OCI-LY7 (cell line): ENCODE results near the gene TRIP13. TPM values are rescaled to one million over a fixed set of nuclear protein-coding genes. Genes with fewer than 3 reads are reported as not detected.

ENCODE experiments used
- BruUV-seq: library from RNA; stranded (reverse); fragments of 400-500 nt; replicated peaks from 2 replicates; lab custom pipeline; 2021; lab: Mats Ljungman, UMichigan
- CTCF ChIA-PET: fragments of 300-600 bp; sonication (Branson Sonifier 250); formaldehyde crosslinking; loops from one replicate; lab custom pipeline; 2022; ENCODE audit warnings: antibody characterized with exemption; ENCODE audit not compliant: unreplicated experiment; lab: Charles Lee
- POLR2A ChIA-PET: fragments of 300-600 bp; sonication (Branson Sonifier 250); formaldehyde crosslinking; loops from one replicate; lab custom pipeline; 2022; ENCODE audit warnings: antibody characterized with exemption; lab: Charles Lee
- DNase-seq: peaks from one replicate; pipeline ENCODE4 v3.0.0-alpha.2; 2015; ENCODE audit warnings: low spot score
- H2AFZ ChIP-seq: fragments of 200-600 bp; sonication (generic), shearing (Covaris generic); 2 replicates; pipeline ENCODE4 v1.6.1; 2014; ENCODE audit warnings: mild to moderate bottlenecking, antibody characterized with exemption, low read length, moderate library complexity
- H3K27ac ChIP-seq: fragments of 200-600 bp; sonication (generic); 2 replicates; pipeline ENCODE4 v1.5.1; 2014; ENCODE audit warnings: mixed run types, low read depth, mild to moderate bottlenecking, moderate library complexity, low read length, inconsistent platforms; ENCODE audit not compliant: poor library complexity, severe bottlenecking
- H3K36me3 ChIP-seq: fragments of 200-600 bp; sonication (generic); 2 replicates; pipeline ENCODE4 v1.6.1; 2014; ENCODE audit warnings: mild to moderate bottlenecking, antibody characterized with exemption, low read length, moderate library complexity, mixed read lengths; ENCODE audit not compliant: insufficient read depth
- H3K4me1 ChIP-seq: fragments of 200-600 bp; sonication (generic); 2 replicates; pipeline ENCODE4 v1.5.1; 2014; ENCODE audit warnings: mild to moderate bottlenecking, low read length; ENCODE audit not compliant: insufficient read depth, poor library complexity, severe bottlenecking
- H3K4me2 ChIP-seq: fragments of 200-600 bp; sonication (generic); 2 replicates; pipeline ENCODE4 v1.6.1; 2014; ENCODE audit warnings: mild to moderate bottlenecking, low read length
- H3K4me3 ChIP-seq: fragments of 200-600 bp; sonication (generic); 2 replicates; pipeline ENCODE4 v1.5.1; 2014; ENCODE audit warnings: mild to moderate bottlenecking, low read depth, low read length; ENCODE audit not compliant: poor library complexity, severe bottlenecking
- H3K79me2 ChIP-seq: fragments of 200-600 bp; sonication (generic); 2 replicates; pipeline ENCODE4 v1.6.1; 2016; ENCODE audit warnings: low read depth, mild to moderate bottlenecking, low read length, moderate library complexity, mixed read lengths; ENCODE audit not compliant: insufficient read depth
- H3K9me2 ChIP-seq: fragments of 200-600 bp; sonication (generic); 2 replicates; pipeline ENCODE4 v1.6.1; 2016; ENCODE audit warnings: mild to moderate bottlenecking, low read length, mixed read lengths; ENCODE audit not compliant: insufficient read depth
- H3K9me3 ChIP-seq: fragments of 200-600 bp; sonication (generic); 2 replicates; pipeline ENCODE4 v1.6.1; 2014; ENCODE audit warnings: mild to moderate bottlenecking, mixed run types, low read length, mixed read lengths
- H4K20me1 ChIP-seq: fragments of 200-600 bp; sonication (generic); 2 replicates; pipeline ENCODE4 v1.6.1; 2014; ENCODE audit warnings: mild to moderate bottlenecking, antibody characterized with exemption, low read length, moderate library complexity, mixed read lengths; ENCODE audit not compliant: insufficient read depth
- EZH2phosphoT487 ChIP-seq: fragments of 200-600 bp; sonication (generic); IDR thresholded peaks from 2 replicates; pipeline ENCODE4 v1.6.1; 2018; ENCODE audit warnings: low read depth, borderline replicate concordance, mild to moderate bottlenecking, mixed run types, antibody characterized with exemption, low read length, moderate library complexity, mixed read lengths
- intact Hi-C: fragments of 100-400 bp; cut with micrococcal nuclease; formaldehyde crosslinking; loops from one replicate; pipeline ENCODE4 v1.10.0; 2022; ENCODE audit not compliant: unreplicated experiment
- total RNA-seq, 2 experiments: library from RNA; depleted of rRNA in 1 of 2; stranded (reverse); fragments of >200 nt in 1 of 2; shearing (Covaris generic) in 1 of 2; gene quantifications; 2 replicates each; pipeline ENCODE4 v1.2.3, GENCODE V29; 2014 to 2022
- TF ChIP-seq, protein P1 (sequence below): fragments of 200-600 bp; sonication (generic); conservative IDR thresholded peaks from 2 replicates; pipeline ENCODE4 v1.5.1; 2014; ENCODE audit warnings: mild to moderate bottlenecking, antibody characterized with exemption, low read length, moderate library complexity, mixed read lengths

The TRIP13 gene
- total RNA-seq, 2 experiments from 2014 or later: 46.6 to 59.4 TPM

DNA sequence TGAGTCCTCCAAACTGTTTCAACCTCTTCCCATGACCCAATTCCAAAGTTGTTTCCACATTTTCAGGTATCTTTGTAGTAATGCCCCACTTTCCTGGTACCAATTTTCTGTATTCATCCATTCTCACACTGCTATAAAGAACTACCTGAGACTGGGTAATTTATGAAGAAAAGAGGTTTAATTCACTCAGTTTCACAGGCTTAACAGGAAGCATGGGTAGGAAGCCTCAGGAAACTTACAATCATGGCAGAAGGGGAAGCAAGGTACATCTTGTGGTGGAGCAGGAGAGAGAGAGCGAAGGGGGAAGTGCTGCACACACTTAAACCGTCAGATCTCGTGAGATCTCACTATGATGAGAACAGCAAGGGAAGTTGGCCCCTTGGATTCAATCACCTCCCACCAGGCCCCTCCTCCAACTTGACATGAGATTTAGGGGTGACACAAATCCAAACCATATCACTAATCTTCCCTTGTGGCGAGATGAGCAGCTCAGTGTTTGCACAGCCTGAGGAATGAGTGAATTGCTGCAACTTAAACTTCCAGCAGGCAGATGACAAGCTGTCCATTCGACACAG, 42.9 kb downstream of the TRIP13 start:
- Histone ChIP-seq H3K4me1 (no peaks in the 10 kb centered on the region), H3K4me2 (no peak overlapping the region), H3K79me2 (no peaks in the 10 kb centered on the region), H3K9me2 (no peaks in the 10 kb centered on the region), H3K4me3 (no peak overlapping the region), H3K27ac (no peak overlapping the region), H3K36me3 (no peaks in the 10 kb centered on the region), H2AFZ (no peak overlapping the region), H4K20me1 (no peaks in the 10 kb centered on the region), H3K9me3 (no peaks in the 10 kb centered on the region)
- intact Hi-C loops: no loop called here
- no TSS peak for BruUV-seq
- no peak for DNase-seq
- POLR2A ChIA-PET: no interaction called here
- CTCF ChIA-PET: no interaction called here
- TF ChIP-seq, protein P1, sequence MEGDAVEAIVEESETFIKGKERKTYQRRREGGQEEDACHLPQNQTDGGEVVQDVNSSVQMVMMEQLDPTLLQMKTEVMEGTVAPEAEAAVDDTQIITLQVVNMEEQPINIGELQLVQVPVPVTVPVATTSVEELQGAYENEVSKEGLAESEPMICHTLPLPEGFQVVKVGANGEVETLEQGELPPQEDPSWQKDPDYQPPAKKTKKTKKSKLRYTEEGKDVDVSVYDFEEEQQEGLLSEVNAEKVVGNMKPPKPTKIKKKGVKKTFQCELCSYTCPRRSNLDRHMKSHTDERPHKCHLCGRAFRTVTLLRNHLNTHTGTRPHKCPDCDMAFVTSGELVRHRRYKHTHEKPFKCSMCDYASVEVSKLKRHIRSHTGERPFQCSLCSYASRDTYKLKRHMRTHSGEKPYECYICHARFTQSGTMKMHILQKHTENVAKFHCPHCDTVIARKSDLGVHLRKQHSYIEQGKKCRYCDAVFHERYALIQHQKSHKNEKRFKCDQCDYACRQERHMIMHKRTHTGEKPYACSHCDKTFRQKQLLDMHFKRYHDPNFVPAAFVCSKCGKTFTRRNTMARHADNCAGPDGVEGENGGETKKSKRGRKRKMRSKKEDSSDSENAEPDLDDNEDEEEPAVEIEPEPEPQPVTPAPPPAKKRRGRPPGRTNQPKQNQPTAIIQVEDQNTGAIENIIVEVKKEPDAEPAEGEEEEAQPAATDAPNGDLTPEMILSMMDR: no peak
- TF ChIP-seq EZH2phosphoT487: no peak

GRCh38 chr5:936149-937144, 43.8 kb downstream of the TRIP13 start:
- DNase-seq: no peak
- ChIA-PET CTCF (no interaction called here), POLR2A (no interaction called here)
- Histone ChIP-seq H3K4me2 (no peak overlapping the region), H2AFZ (no peak overlapping the region), H3K4me3 (no peak overlapping the region), H3K9me2 (no peaks in the 10 kb centered on the region), H3K27ac (no peak overlapping the region), H3K36me3 (no peaks in the 10 kb centered on the region), H3K9me3 (no peaks in the 10 kb centered on the region), H4K20me1 (no peaks in the 10 kb centered on the region), H3K79me2 (no peaks in the 10 kb centered on the region), H3K4me1 (no peaks in the 10 kb centered on the region)
- intact Hi-C loops: no loop called here
- TF ChIP-seq EZH2phosphoT487: no peak
- TF ChIP-seq, protein P1: no peak
- BruUV-seq: no TSS peak
